ENCODE results near the gene CRIP2.

The CRIP2 gene

GRCh38 chr14:105503296-105503640, 28.6 kb downstream of the CRIP2 start:
- H4K20me1 ChIP-seq (ENCODE audit: control insufficient read depth, insufficient read depth, low read depth, low read length), result no peaks in the 10 kb centered on the region
- no peak overlapping the region for H3K27ac ChIP-seq (ENCODE audit: low read depth, low read length)
- TF ChIP-seq CTCF (IDR thresholded peaks at IDR 0.05; ENCODE audit: low read depth, low read length, poor library complexity, severe bottlenecking), result no peak
- no peak for TF ChIP-seq EZH2phosphoT487 (IDR thresholded peaks at IDR 0.05; ENCODE audit: borderline replicate concordance, low read length)
- H3K79me2 ChIP-seq (ENCODE audit: control insufficient read depth, low read length), result no peaks in the 10 kb centered on the region
- no peaks in the 10 kb centered on the region for H3K4me1 ChIP-seq (ENCODE audit: control insufficient read depth, low read length)
- H3K9me2 ChIP-seq (replicated peaks; ENCODE audit: control insufficient read depth, low read length), result no peaks in the 10 kb centered on the region
- H3K9me3 ChIP-seq (ENCODE audit: control insufficient read depth, insufficient read depth, low read length), result no peaks in the 10 kb centered on the region
- no peaks in the 10 kb centered on the region for H3F3A ChIP-seq (ENCODE audit: control insufficient read depth, insufficient read depth)
- H3K36me3 ChIP-seq (ENCODE audit: control insufficient read depth, low read length), result no peaks in the 10 kb centered on the region
- H3K4me3 ChIP-seq (ENCODE audit: low read length), result no peak overlapping the region
- H3K4me2 ChIP-seq (ENCODE audit: low read length), result no peak overlapping the region
- H3K27me3 ChIP-seq (ENCODE audit: control insufficient read depth, low read length), result peaks cover 3% of the 10 kb centered on the region; the same call in 1 of the 2 replicates

GRCh38 chr14:105503935-105504692, 29.5 kb downstream of the CRIP2 start:
- Histone ChIP-seq H3K4me1 (ENCODE audit: control insufficient read depth, low read length) (no peaks in the 10 kb centered on the region), H3F3A (ENCODE audit: control insufficient read depth, insufficient read depth) (no peaks in the 10 kb centered on the region), H3K27me3 (ENCODE audit: control insufficient read depth, low read length) (peaks cover 3% of the 10 kb centered on the region; the same call in 1 of the 2 replicates), H3K4me3 (ENCODE audit: low read length) (no peak overlapping the region), H3K27ac (ENCODE audit: low read depth, low read length) (no peak overlapping the region), H3K4me2 (ENCODE audit: low read length) (no peak overlapping the region), H3K36me3 (ENCODE audit: control insufficient read depth, low read length) (no peaks in the 10 kb centered on the region), H4K20me1 (ENCODE audit: control insufficient read depth, insufficient read depth, low read depth, low read length) (no peaks in the 10 kb centered on the region), H3K9me2 (replicated peaks; ENCODE audit: control insufficient read depth, low read length) (no peaks in the 10 kb centered on the region), H3K9me3 (ENCODE audit: control insufficient read depth, insufficient read depth, low read length) (no peaks in the 10 kb centered on the region), H3K79me2 (ENCODE audit: control insufficient read depth, low read length) (no peaks in the 10 kb centered on the region)
- no peak for TF ChIP-seq EZH2phosphoT487 (IDR thresholded peaks at IDR 0.05; ENCODE audit: borderline replicate concordance, low read length)
- TF ChIP-seq CTCF (IDR thresholded peaks at IDR 0.05; ENCODE audit: low read depth, low read length, poor library complexity, severe bottlenecking), result no peak

- no peak overlapping the region for H3K4me2 ChIP-seq (ENCODE audit: low read length)
- TF ChIP-seq CTCF (IDR thresholded peaks at IDR 0.05; ENCODE audit: low read depth, low read length, poor library complexity, severe bottlenecking) (no peak), EZH2phosphoT487 (IDR thresholded peaks at IDR 0.05; ENCODE audit: borderline replicate concordance, low read length) (no peak)
These were observed 30.5 kb downstream of the CRIP2 start for GRCh38 chr14:105505101-105505500.

More at GRCh38 chr14:105505101-105505500, 30.5 kb downstream of the CRIP2 start:
- Histone ChIP-seq H3K27ac (ENCODE audit: low read depth, low read length) (no peak overlapping the region), H3K27me3 (ENCODE audit: control insufficient read depth, low read length) (peaks cover 3% of the 10 kb centered on the region; the same call in 1 of the 2 replicates), H3K79me2 (ENCODE audit: control insufficient read depth, low read length) (no peaks in the 10 kb centered on the region), H3F3A (ENCODE audit: control insufficient read depth, insufficient read depth) (no peaks in the 10 kb centered on the region), H4K20me1 (ENCODE audit: control insufficient read depth, insufficient read depth, low read depth, low read length) (no peaks in the 10 kb centered on the region), H3K36me3 (ENCODE audit: control insufficient read depth, low read length) (no peaks in the 10 kb centered on the region), H3K9me2 (replicated peaks; ENCODE audit: control insufficient read depth, low read length) (no peaks in the 10 kb centered on the region), H3K4me1 (ENCODE audit: control insufficient read depth, low read length) (no peaks in the 10 kb centered on the region), H3K4me3 (ENCODE audit: low read length) (no peak overlapping the region), H3K9me3 (ENCODE audit: control insufficient read depth, insufficient read depth, low read length) (no peaks in the 10 kb centered on the region)
